ENCODE data around the gene OR13G1. TPM values are rescaled to one million over a fixed set of nuclear protein-coding genes. Genes with fewer than 3 reads are reported as not detected.

OR13G1 gene
- total RNA-seq, 1 donor from 2014 or later: not detected

DNA sequence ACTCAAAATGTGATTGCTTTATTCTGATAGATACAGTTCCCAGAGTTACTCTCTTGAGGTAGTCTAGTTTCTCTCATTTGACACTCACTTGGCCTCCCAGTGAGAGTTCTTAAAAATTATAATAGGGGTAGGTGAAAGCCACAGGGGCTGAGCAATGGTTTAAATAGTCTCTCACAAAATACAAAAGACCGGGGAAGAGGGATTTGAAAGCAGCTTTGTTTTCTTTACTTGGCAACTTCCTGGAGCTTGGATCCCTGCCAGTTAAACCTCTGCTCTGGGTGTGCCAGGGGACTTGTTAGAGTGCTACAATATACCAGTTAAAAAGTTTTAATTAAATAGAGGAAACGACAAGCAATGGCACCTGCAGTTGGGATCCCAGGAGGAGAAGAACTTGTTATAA is 31.7 kb downstream of the OR13G1 start:
- no peak overlapping the region for H3K4me3 ChIP-seq
- intact Hi-C loops (cut with DNase I): no loop called here
- no peaks in the 10 kb centered on the region for H3K4me1 ChIP-seq
- no peaks in the 10 kb centered on the region for H3K9me3 ChIP-seq
- no peak for DNase-seq (ENCODE audit: low spot score in 2 of 2)
- H3K27me3 ChIP-seq: no peaks in the 10 kb centered on the region
- TF ChIP-seq, protein P1, sequence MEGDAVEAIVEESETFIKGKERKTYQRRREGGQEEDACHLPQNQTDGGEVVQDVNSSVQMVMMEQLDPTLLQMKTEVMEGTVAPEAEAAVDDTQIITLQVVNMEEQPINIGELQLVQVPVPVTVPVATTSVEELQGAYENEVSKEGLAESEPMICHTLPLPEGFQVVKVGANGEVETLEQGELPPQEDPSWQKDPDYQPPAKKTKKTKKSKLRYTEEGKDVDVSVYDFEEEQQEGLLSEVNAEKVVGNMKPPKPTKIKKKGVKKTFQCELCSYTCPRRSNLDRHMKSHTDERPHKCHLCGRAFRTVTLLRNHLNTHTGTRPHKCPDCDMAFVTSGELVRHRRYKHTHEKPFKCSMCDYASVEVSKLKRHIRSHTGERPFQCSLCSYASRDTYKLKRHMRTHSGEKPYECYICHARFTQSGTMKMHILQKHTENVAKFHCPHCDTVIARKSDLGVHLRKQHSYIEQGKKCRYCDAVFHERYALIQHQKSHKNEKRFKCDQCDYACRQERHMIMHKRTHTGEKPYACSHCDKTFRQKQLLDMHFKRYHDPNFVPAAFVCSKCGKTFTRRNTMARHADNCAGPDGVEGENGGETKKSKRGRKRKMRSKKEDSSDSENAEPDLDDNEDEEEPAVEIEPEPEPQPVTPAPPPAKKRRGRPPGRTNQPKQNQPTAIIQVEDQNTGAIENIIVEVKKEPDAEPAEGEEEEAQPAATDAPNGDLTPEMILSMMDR (IDR thresholded peaks at IDR 0.05): no peak
- H3K27ac ChIP-seq: no peak overlapping the region
- no peaks in the 10 kb centered on the region for H3K36me3 ChIP-seq

DNA sequence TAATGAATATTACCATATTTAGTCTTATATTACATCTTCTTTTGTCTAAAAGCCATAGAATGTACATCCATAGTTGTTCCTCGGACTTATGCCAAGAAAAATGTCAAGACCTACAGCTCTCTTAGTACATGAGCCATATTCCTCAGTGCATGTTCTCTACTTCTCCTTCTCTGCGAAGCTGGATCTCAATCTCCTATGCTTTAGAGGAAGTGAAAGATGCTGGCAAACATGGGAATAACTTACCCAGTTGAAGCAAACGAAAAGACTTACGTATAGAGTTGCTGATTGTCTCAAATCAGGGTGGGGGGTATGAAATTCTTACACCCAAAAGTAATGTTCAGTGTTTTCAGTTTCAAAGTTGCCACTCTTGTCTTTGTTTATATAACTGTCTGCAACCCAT is 32.7 kb downstream of the OR13G1 start:
- no peaks in the 10 kb centered on the region for H3K4me1 ChIP-seq
- no peak overlapping the region for H3K4me3 ChIP-seq
- H3K27ac ChIP-seq: no peak overlapping the region
- TF ChIP-seq, protein P1 (IDR thresholded peaks at IDR 0.05): no peak
- H3K36me3 ChIP-seq: no peaks in the 10 kb centered on the region
- no peaks in the 10 kb centered on the region for H3K9me3 ChIP-seq
- intact Hi-C loops (cut with DNase I): no loop called here
- no peaks in the 10 kb centered on the region for H3K27me3 ChIP-seq
- DNase-seq (ENCODE audit: low spot score in 2 of 2): no peak

DNA sequence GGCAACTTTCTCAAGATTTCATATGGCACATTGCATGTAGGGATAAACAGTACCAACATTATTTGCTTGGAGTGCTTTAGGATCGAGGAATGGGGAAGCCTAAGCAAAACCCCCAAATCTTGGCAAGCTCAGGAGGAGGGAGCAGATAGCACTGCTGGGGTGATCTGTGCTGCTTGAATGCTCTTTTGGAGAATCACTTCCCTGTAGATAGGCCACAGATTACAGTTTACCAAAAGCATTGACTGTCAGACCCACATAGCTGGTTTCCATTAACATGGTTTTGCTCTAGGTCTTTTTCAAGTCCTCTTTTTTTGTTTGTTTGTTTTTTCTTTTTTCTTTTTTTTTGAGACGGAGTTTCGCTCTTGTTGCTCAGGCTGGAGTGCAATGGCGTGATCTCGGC is 36.8 kb downstream of the OR13G1 start:
- intact Hi-C loops (cut with DNase I): no loop called here
- TF ChIP-seq, protein P1 (IDR thresholded peaks at IDR 0.05): no peak
- no peaks in the 10 kb centered on the region for H3K4me1 ChIP-seq
- no peaks in the 10 kb centered on the region for H3K36me3 ChIP-seq
- H3K27ac ChIP-seq: no peak overlapping the region
- H3K9me3 ChIP-seq: no peaks in the 10 kb centered on the region
- no peak for DNase-seq (ENCODE audit: low spot score in 2 of 2)
- H3K4me3 ChIP-seq: no peak overlapping the region
- H3K27me3 ChIP-seq: no peaks in the 10 kb centered on the region

DNA sequence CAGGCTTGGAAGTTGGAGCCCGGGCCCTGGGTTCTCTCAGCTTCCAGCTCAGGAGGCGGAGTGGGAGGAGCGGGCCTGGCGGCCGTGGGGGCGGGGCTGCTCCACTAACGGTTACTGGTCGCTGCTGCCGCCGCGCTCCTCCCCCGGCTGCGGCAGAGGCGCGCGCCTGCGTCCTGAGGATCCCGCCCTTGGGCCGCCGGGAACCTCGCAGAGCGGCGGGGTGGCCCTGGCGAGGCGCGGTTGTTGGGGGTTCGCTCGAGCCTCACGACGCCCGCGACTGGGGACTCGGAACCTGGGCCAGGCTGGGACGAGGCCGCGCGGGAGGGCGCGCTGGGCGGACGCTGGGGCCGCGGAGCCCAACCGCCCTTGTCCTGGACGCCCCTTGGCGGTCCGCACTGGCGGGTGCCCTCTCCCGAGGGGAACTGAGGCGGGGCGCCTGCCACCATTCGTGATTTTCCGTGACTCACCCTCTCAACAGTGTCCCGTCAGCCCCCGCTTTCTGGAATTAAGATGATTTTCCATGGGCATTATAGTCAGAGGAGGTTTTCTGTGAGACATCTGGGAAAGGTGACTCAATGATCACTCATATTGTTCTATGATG is 40.1 kb downstream of the OR13G1 start:
- H3K27ac ChIP-seq: no peak overlapping the region
- no peaks in the 10 kb centered on the region for H3K4me1 ChIP-seq
- no peaks in the 10 kb centered on the region for H3K9me3 ChIP-seq
- no peaks in the 10 kb centered on the region for H3K27me3 ChIP-seq
- peak overlapping the region; percentile 36 to 44 for H3K4me3 ChIP-seq
- TF ChIP-seq, protein P1 (IDR thresholded peaks at IDR 0.05): no peak
- H3K36me3 ChIP-seq: no peaks in the 10 kb centered on the region
- DNase-seq (ENCODE audit: low spot score in 2 of 2): peak in 1 of 2 donors; percentile 71
- intact Hi-C loops (cut with DNase I): no loop called here

DNA sequence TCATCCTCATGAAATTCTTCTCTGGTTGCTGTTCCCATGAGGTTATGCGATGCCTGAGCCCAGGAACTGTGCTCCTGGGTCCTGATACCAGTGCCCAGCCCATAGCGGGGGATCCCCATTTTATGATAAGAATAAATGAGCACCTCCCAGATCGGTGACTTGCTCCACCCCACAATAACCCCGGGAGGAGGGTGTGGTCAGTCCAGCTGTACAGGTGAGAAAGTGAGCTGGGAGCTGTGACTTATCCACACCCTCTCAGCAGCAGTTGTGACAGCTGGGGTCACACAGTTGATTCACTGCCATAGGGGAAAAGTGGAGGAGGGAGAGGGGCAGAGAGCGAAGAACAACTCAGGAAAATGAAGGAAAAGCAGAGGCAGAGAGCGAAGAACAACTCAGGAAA is 40.8 kb downstream of the OR13G1 start:
- Histone ChIP-seq H3K9me3 (no peaks in the 10 kb centered on the region), H3K27ac (no peak overlapping the region), H3K27me3 (no peaks in the 10 kb centered on the region), H3K36me3 (no peaks in the 10 kb centered on the region), H3K4me1 (no peaks in the 10 kb centered on the region), H3K4me3 (no peak overlapping the region)
- TF ChIP-seq, protein P1 (IDR thresholded peaks at IDR 0.05): no peak
- intact Hi-C loops (cut with DNase I): no loop called here
- no peak for DNase-seq (ENCODE audit: low spot score in 2 of 2)

DNA sequence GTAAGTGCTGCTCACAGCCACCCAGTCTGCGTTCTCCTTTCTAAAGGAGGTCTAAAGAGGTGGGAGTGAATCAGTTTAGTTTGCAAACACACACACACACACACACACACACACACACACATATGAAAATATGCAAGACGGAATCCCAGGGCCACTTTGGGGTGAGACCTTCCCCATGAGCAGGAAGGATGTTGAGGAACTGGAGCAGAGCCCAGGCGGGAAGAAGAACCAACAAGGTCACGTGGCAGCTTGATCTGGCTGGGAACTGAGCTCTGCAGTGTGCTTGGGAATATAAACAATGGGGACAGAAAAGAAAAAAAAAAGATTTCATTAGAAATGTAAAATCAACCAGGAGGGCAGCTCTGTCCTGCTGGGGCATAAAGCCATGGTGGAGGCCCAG is 41.5 kb downstream of the OR13G1 start:
- no peak for DNase-seq (ENCODE audit: low spot score in 2 of 2)
- H3K9me3 ChIP-seq: no peaks in the 10 kb centered on the region
- no peaks in the 10 kb centered on the region for H3K36me3 ChIP-seq
- no peak overlapping the region for H3K27ac ChIP-seq
- H3K27me3 ChIP-seq: no peaks in the 10 kb centered on the region
- no peak overlapping the region for H3K4me3 ChIP-seq
- intact Hi-C loops (cut with DNase I): no loop called here
- TF ChIP-seq, protein P1 (IDR thresholded peaks at IDR 0.05): no peak
- H3K4me1 ChIP-seq: no peaks in the 10 kb centered on the region
